Peyer's patch (tissue), 4 donors: Measurements from ENCODE around the gene CPNE9. TPM values are rescaled to one million over a fixed set of nuclear protein-coding genes. Genes with fewer than 3 reads are reported as not detected.

Source experiments
- DNase-seq, 3 donors: peaks; one replicate each; pipeline ENCODE4 v3.0.0-alpha.2; 2017 to 2019
- H3K27ac ChIP-seq, 4 donors: fragments of 200-600 bp; sonication (generic); one replicate each; pipeline ENCODE4 v1.5.1; 2016 to 2019
- H3K27me3 ChIP-seq, 2 donors: fragments of 200-600 bp; sonication (generic); one replicate each; pipeline ENCODE4 v1.5.1; 2019
- H3K36me3 ChIP-seq, 3 donors: fragments of 200-600 bp; sonication (generic); one replicate each; pipeline ENCODE4 v1.5.1; 2016 to 2019
- H3K4me1 ChIP-seq, 4 donors: fragments of 200-600 bp; sonication (generic); one replicate each; pipeline ENCODE4 v1.5.1; 2016 to 2019
- H3K4me3 ChIP-seq, 4 donors: fragments of 200-600 bp; sonication (generic); 1 replicate in 3 of 4; 2 replicates in 1 of 4; pipeline ENCODE4 v1.5.1; 2016 to 2019; ENCODE audit warnings: mild to moderate bottlenecking in 1 of 4
- H3K9me3 ChIP-seq, 4 donors: fragments of 200-600 bp; sonication (generic); one replicate each; pipeline ENCODE4 v1.5.1; 2016 to 2019; ENCODE audit warnings: mild to moderate bottlenecking in 1 of 4
- CTCF ChIP-seq, 6 experiments: fragments of 450-650 bp in 4 of 6; fragments of 200-600 bp in 2 of 6; sonication (generic) in 1 of 6; IDR thresholded peaks; one replicate each; pipeline ENCODE4 v1.5.1; 2017 to 2019; ENCODE audit warnings: antibody characterized with exemption in 6 of 6, mild to moderate bottlenecking in 3 of 6, moderate library complexity in 1 of 6
- POLR2A ChIP-seq, 2 donors: fragments of 450-650 bp; IDR thresholded peaks; one replicate each; pipeline ENCODE4 v1.5.1; 2017; ENCODE audit warnings: antibody characterized with exemption in 2 of 2, mild to moderate bottlenecking in 2 of 2, moderate library complexity in 2 of 2
- total RNA-seq, 4 donors: library from RNA; depleted of rRNA; stranded (reverse); fragments of >200 nt; gene quantifications; one replicate each; pipeline ENCODE4 v1.1.0, GENCODE V29; 2016

Gene CPNE9
- total RNA-seq, 4 donors from 2014 or later: not detected

DNA sequence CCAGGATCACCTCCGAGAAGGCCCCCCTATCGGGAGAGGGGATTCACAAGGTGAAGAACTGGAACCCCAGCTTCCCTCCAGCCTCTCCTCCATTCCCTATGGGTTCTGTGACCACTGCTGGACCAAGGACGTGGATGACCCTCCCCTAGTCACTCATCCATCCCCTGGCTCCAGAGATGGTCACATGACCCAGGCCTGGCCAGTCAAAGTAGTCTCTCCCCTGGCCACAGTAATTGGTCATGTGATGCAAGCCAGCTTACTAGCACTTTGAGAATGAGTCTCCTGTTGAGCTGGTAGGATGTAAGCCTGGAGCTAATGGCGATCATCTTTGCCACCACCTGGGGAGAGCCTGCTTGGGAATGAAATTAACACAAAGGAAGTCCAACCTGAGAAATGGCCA is 62.2 kb downstream of the CPNE9 start:
- Histone ChIP-seq H3K27me3 (no peaks in the 10 kb centered on the region), H3K4me3 (no peak overlapping the region), H3K9me3 (no peaks in the 10 kb centered on the region), H3K36me3 (no peaks in the 10 kb centered on the region), H3K4me1 (peaks cover 0 to 22% (median 6%) of the 10 kb centered on the region in 4 donors), H3K27ac (no peak overlapping the region)
- DNase-seq: no peak
- TF ChIP-seq POLR2A (IDR thresholded peaks at IDR 0.05): no peak
- no peak for TF ChIP-seq CTCF (IDR thresholded peaks at IDR 0.05)

GRCh38 chr3:9767418-9767817 is 63.8 kb downstream of the CPNE9 start:
- H3K27me3 ChIP-seq: no peaks in the 10 kb centered on the region
- no peaks in the 10 kb centered on the region for H3K9me3 ChIP-seq
- H3K4me3 ChIP-seq: no peak overlapping the region
- DNase-seq: no peak
- TF ChIP-seq POLR2A (IDR thresholded peaks at IDR 0.05): no peak
- H3K36me3 ChIP-seq: no peaks in the 10 kb centered on the region
- H3K4me1 ChIP-seq: peaks cover 0 to 22% (median 6%) of the 10 kb centered on the region in 4 donors
- peak overlapping the region in 1 of 4 donors; percentile 39 for H3K27ac ChIP-seq

DNA sequence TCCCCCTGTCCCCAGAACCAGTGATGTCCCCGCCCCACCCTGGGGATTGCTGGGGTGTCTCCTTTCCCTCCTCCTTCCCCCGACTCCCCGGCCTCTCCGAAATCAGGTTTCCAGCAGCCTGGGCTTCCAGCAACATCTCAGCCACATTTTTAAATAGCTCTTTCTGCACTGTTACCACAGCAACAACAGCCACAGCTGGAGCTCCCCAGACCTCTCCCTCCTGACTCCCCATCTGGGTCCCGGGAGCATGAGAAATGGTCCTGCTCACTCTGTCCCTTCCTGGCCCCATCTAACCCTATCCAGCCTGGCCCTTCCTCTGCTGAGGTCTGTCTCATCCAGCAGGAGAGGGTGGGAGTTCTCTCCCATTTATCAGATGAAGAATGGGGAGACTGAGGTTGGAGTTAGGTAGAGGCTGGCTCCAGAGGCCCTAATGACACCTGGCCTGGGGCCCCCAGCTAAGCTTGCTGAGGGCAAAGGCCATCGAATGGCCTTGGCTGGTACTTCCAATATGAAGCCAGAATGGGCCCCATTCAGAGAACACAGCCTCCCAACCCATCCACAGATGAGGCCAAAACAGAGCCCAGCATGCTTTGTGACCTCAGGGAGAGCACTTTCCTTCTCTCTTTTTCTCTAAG is 64.6 kb downstream of the CPNE9 start:
- H3K9me3 ChIP-seq: no peaks in the 10 kb centered on the region
- peaks cover 0 to 22% (median 6%) of the 10 kb centered on the region in 4 donors for H3K4me1 ChIP-seq
- no peaks in the 10 kb centered on the region for H3K27me3 ChIP-seq
- DNase-seq: no peak
- H3K27ac ChIP-seq: peak overlapping the region in 1 of 4 donors; percentile 70
- H3K4me3 ChIP-seq: no peak overlapping the region
- TF ChIP-seq POLR2A (IDR thresholded peaks at IDR 0.05) (no peak), CTCF (IDR thresholded peaks at IDR 0.05) (no peak)
- no peaks in the 10 kb centered on the region for H3K36me3 ChIP-seq

DNA sequence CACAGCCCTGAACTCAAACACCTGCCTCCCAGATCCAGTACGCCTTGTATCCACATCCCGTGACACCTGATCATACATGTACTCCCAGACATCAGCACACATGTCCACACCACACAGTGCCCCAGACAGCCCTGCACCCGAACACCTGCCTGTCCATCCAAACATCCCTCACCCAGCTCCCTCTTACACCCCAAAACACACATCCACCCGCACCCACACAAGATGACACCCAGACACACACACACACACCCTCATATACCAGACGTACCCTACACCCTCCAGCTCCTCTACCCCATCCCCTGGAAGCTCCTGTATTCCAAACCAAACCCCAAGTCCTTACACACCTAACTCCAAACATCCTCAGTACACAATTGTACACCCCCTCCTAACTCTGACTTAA is 65.4 kb downstream of the CPNE9 start:
- Histone ChIP-seq H3K27ac (peak overlapping the region; percentile 29 to 87 (median 76)), H3K4me3 (peak overlapping the region; percentile 25 to 74 (median 56)), H3K27me3 (no peaks in the 10 kb centered on the region), H3K4me1 (peaks cover 0 to 22% (median 6%) of the 10 kb centered on the region in 4 donors), H3K36me3 (no peaks in the 10 kb centered on the region), H3K9me3 (no peaks in the 10 kb centered on the region)
- no peak for DNase-seq
- TF ChIP-seq POLR2A (IDR thresholded peaks at IDR 0.05): no peak
- no peak for TF ChIP-seq CTCF (IDR thresholded peaks at IDR 0.05)

GRCh38 chr3:9769426-9770275 is 66.0 kb downstream of the CPNE9 start, which contains the start of gene CAMK1:
Gene CAMK1 (minus strand): TSS chr3:9769947. CDS start chr3:9767749, 2,198 bp downstream.
- DNase-seq: peak; percentile 53 to 83 (median 82)
- no peaks in the 10 kb centered on the region for H3K36me3 ChIP-seq
- no peaks in the 10 kb centered on the region for H3K27me3 ChIP-seq
- no peaks in the 10 kb centered on the region for H3K9me3 ChIP-seq
- TF ChIP-seq POLR2A (IDR thresholded peaks at IDR 0.05): peak; percentile 51 to 55
- no peak for TF ChIP-seq CTCF (IDR thresholded peaks at IDR 0.05)
- H3K4me3 ChIP-seq: peak within 1 kb of the TSS; percentile 25 to 74 (median 56)
- peak within 1 kb of the TSS; percentile 29 to 87 (median 76) for H3K27ac ChIP-seq
- H3K4me1 ChIP-seq: peaks cover 0 to 22% (median 6%) of the 10 kb centered on the region in 4 donors
